ENCODE data around the gene BDKRB1. TPM values are rescaled to one million over a fixed set of nuclear protein-coding genes. Genes with fewer than 3 reads are reported as not detected.

Gene BDKRB1

GRCh38 chr14:96310906-96311305, 54.9 kb downstream of the BDKRB1 start:
- H3K9me3 ChIP-seq (replicated peaks; ENCODE audit: low read length): no peaks in the 10 kb centered on the region
- no peaks in the 10 kb centered on the region for H3K4me1 ChIP-seq (ENCODE audit: control insufficient read depth, insufficient read depth, low read length)
- no peaks in the 10 kb centered on the region for H3K27me3 ChIP-seq (ENCODE audit: control insufficient read depth, insufficient read depth, low read length)
- H3K36me3 ChIP-seq (ENCODE audit: insufficient read depth, low read length): peaks cover 56% of the 10 kb centered on the region
- no peak overlapping the region for H3K4me3 ChIP-seq (ENCODE audit: low read length)
- no peak overlapping the region for H3K9ac ChIP-seq (ENCODE audit: low read depth, low read length)
- H3K4me2 ChIP-seq (ENCODE audit: low read length): no peak overlapping the region

Small RNA genes within 50 kb of the gene (small RNA-seq; reads per million reads assigned to genes)
- gene CKS1BP1: not detected

All from skeletal muscle satellite cell (primary cell).